ENCODE measurements around the gene MAP7.

DNA sequence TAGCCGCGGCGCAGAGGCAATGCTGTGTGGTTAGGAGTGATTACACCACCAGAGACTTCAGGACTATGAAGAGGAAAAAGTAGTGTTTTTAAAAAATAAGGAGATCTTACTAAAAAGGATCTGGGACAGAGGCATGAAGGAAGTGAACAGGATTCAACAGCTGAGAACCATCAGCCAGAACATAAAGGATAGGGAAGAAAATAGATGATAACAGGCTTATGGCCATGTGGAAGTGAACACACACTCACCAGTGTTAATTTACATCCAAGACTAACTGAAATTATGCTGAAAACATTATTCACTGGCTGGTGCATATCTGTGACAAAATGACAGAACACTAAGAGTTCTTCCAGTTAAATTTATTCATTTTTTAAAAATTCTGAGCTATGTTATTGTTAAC, 213.1 kb downstream of the MAP7 start:
- TF ChIP-seq, protein P1, sequence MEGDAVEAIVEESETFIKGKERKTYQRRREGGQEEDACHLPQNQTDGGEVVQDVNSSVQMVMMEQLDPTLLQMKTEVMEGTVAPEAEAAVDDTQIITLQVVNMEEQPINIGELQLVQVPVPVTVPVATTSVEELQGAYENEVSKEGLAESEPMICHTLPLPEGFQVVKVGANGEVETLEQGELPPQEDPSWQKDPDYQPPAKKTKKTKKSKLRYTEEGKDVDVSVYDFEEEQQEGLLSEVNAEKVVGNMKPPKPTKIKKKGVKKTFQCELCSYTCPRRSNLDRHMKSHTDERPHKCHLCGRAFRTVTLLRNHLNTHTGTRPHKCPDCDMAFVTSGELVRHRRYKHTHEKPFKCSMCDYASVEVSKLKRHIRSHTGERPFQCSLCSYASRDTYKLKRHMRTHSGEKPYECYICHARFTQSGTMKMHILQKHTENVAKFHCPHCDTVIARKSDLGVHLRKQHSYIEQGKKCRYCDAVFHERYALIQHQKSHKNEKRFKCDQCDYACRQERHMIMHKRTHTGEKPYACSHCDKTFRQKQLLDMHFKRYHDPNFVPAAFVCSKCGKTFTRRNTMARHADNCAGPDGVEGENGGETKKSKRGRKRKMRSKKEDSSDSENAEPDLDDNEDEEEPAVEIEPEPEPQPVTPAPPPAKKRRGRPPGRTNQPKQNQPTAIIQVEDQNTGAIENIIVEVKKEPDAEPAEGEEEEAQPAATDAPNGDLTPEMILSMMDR (conservative IDR thresholded peaks at IDR 0.05; ENCODE audit: low read length) = no peak
- no peak for TF ChIP-seq EZH2phosphoT487 (IDR thresholded peaks at IDR 0.05; ENCODE audit: borderline replicate concordance, low read depth, low read length)
